Middle frontal gyrus (tissue), 1 donor: ENCODE results near the gene PSAP.
A peak's percentile ranks its signal among the peaks of the same experiment; 100 is the strongest.

Source experiments
- DNase-seq: peaks from one replicate; pipeline ENCODE4 v3.0.0-alpha.2; 2015; ENCODE audit warnings: low spot score; ENCODE audit errors: extremely low spot score

PSAP gene

GRCh38 chr10:71845410-71846405 is 5.3 kb downstream of the PSAP start:
- no peak for DNase-seq

GRCh38 chr10:71844695-71845094 is 6.4 kb downstream of the PSAP start:
- no peak for DNase-seq

GRCh38 chr10:71844084-71844483 is 7.0 kb downstream of the PSAP start:
- no peak for DNase-seq

- no peak for DNase-seq
These were observed 8.0 kb downstream of the PSAP start for GRCh38 chr10:71842856-71843686.

GRCh38 chr10:71842422-71842821 is 8.6 kb downstream of the PSAP start:
- DNase-seq = no peak

GRCh38 chr10:71840958-71841335 is 10.1 kb downstream of the PSAP start:
- DNase-seq = no peak

GRCh38 chr10:71840177-71840957 is 10.7 kb downstream of the PSAP start:
- DNase-seq = peak; percentile 69

GRCh38 chr10:71838264-71839211 is 12.5 kb downstream of the PSAP start:
- no peak for DNase-seq

GRCh38 chr10:71837098-71837827 is 13.8 kb downstream of the PSAP start:
- no peak for DNase-seq

GRCh38 chr10:71836596-71836974 is 14.5 kb downstream of the PSAP start:
- DNase-seq = no peak

- peak; percentile 83 for DNase-seq
These were observed 15.1 kb downstream of the PSAP start for GRCh38 chr10:71835671-71836595.

GRCh38 chr10:71834343-71834674 is 16.7 kb downstream of the PSAP start:
- DNase-seq = no peak

- no peak for DNase-seq
These were observed 17.4 kb downstream of the PSAP start for GRCh38 chr10:71833451-71834342.

GRCh38 chr10:71832967-71833366 is 18.1 kb downstream of the PSAP start:
- DNase-seq = no peak

GRCh38 chr10:71831646-71832552 is 19.2 kb downstream of the PSAP start:
- no peak for DNase-seq

- no peak for DNase-seq
These were observed 20.3 kb downstream of the PSAP start for GRCh38 chr10:71830726-71831125.

GRCh38 chr10:71829896-71830295 is 21.2 kb downstream of the PSAP start:
- DNase-seq = no peak
